MM.1S (cell line): ENCODE measurements around the gene VAV2.

Source experiments
- EZH2 ChIP-seq: fragments of 300-600 bp; sonication (generic); optimal IDR thresholded peaks from 2 replicates; pipeline ENCODE3; 2017; ENCODE audit warnings: low read depth, mild to moderate bottlenecking, antibody characterized with exemption, low read length, mixed read lengths
- TF ChIP-seq, protein P1 (sequence below): fragments of 300-600 bp; sonication (generic); IDR thresholded peaks from 2 replicates; pipeline ENCODE4 v1.5.1; 2016; ENCODE audit warnings: antibody characterized with exemption, low read length, mixed read lengths

DNA sequence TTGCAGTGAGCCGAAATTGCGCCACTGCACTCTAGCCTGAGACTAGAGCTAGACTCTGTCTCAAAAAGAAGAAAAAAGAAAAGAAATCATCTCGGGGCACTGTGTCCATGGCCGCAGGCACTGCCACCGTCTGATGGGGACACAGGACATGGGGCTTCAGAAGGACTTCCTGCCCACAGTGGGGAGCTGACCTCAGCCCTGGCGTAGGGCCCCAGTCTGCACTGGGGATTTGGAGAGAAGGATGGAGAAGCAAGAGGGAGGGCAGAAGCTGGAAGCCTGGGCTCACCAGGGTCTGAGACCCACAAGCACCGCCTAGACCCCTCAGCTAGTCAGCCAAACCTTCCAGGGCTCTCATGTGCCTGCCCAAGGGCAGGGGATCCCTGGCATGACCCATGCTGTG, 249.9 kb downstream of the VAV2 start:
- TF ChIP-seq, protein P1, sequence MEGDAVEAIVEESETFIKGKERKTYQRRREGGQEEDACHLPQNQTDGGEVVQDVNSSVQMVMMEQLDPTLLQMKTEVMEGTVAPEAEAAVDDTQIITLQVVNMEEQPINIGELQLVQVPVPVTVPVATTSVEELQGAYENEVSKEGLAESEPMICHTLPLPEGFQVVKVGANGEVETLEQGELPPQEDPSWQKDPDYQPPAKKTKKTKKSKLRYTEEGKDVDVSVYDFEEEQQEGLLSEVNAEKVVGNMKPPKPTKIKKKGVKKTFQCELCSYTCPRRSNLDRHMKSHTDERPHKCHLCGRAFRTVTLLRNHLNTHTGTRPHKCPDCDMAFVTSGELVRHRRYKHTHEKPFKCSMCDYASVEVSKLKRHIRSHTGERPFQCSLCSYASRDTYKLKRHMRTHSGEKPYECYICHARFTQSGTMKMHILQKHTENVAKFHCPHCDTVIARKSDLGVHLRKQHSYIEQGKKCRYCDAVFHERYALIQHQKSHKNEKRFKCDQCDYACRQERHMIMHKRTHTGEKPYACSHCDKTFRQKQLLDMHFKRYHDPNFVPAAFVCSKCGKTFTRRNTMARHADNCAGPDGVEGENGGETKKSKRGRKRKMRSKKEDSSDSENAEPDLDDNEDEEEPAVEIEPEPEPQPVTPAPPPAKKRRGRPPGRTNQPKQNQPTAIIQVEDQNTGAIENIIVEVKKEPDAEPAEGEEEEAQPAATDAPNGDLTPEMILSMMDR: no peak
- TF ChIP-seq EZH2: no peak
